Measurements from ENCODE around the gene ASNS.

Gene ASNS

GRCh38 chr7:97842772-97843345 is 29.3 kb downstream of the ASNS start:
- no peak for DNase-seq (ENCODE audit: low spot score)

- no peak for DNase-seq (ENCODE audit: low spot score)
These were observed 30.2 kb downstream of the ASNS start for GRCh38 chr7:97842006-97842405.

GRCh38 chr7:97835296-97836138 is 36.7 kb downstream of the ASNS start:
- DNase-seq (ENCODE audit: low spot score), result peak; percentile 78

- DNase-seq (ENCODE audit: low spot score), result peak; percentile 45
These were observed 53.0 kb downstream of the ASNS start for GRCh38 chr7:97819161-97819560.

- DNase-seq (ENCODE audit: low spot score), result no peak
These were observed 54.0 kb downstream of the ASNS start for GRCh38 chr7:97818066-97818663.
